EH (cell line): ENCODE results near the gene SUPT3H.

ENCODE experiments used
- DNase-seq: peaks from one replicate; pipeline ENCODE4 v3.0.0-alpha.2; 2015; ENCODE audit warnings: low read depth

SUPT3H gene

GRCh38 chr6:44833248-44833647, 544.5 kb downstream of the SUPT3H start:
- no peak for DNase-seq

GRCh38 chr6:44831002-44831610, 546.6 kb downstream of the SUPT3H start:
- DNase-seq = peak; percentile 66

GRCh38 chr6:44829836-44830235, 547.9 kb downstream of the SUPT3H start:
- peak; percentile 25 for DNase-seq

GRCh38 chr6:44828780-44829179, 549.0 kb downstream of the SUPT3H start:
- DNase-seq = no peak

GRCh38 chr6:44826025-44826676, 551.6 kb downstream of the SUPT3H start:
- DNase-seq = no peak

GRCh38 chr6:44825273-44825672, 552.5 kb downstream of the SUPT3H start:
- no peak for DNase-seq

- no peak for DNase-seq
These were observed 553.2 kb downstream of the SUPT3H start for GRCh38 chr6:44824567-44824966.

- DNase-seq = no peak
These were observed 557.0 kb downstream of the SUPT3H start for GRCh38 chr6:44820759-44821158.

- DNase-seq = peak; percentile 27
These were observed 557.4 kb downstream of the SUPT3H start for GRCh38 chr6:44820321-44820720.

GRCh38 chr6:44811456-44811855, 566.3 kb downstream of the SUPT3H start:
- DNase-seq = no peak

- no peak for DNase-seq
These were observed 568.5 kb downstream of the SUPT3H start for GRCh38 chr6:44809258-44809657.

- no peak for DNase-seq
These were observed 569.6 kb downstream of the SUPT3H start for GRCh38 chr6:44808148-44808547.

GRCh38 chr6:44806656-44807055, 571.1 kb downstream of the SUPT3H start:
- DNase-seq = peak; percentile 39

- DNase-seq = peak; percentile 95
These were observed 572.4 kb downstream of the SUPT3H start for GRCh38 chr6:44805238-44805846.

GRCh38 chr6:44804546-44805159, 573.1 kb downstream of the SUPT3H start:
- DNase-seq = no peak

- DNase-seq = no peak
These were observed 573.7 kb downstream of the SUPT3H start for GRCh38 chr6:44804016-44804415.

GRCh38 chr6:44800784-44801592, 576.7 kb downstream of the SUPT3H start:
- no peak for DNase-seq

- DNase-seq = peak; percentile 63
These were observed 577.5 kb downstream of the SUPT3H start for GRCh38 chr6:44800171-44800783.

- no peak for DNase-seq
These were observed 580.0 kb downstream of the SUPT3H start for GRCh38 chr6:44797746-44798145.

GRCh38 chr6:44795326-44795725, 582.4 kb downstream of the SUPT3H start:
- no peak for DNase-seq

- DNase-seq = no peak
These were observed 587.9 kb downstream of the SUPT3H start for GRCh38 chr6:44789806-44790205.

- no peak for DNase-seq
These were observed 588.7 kb downstream of the SUPT3H start for GRCh38 chr6:44789061-44789460.
